Activated T-helper 17 cell treated with anti-CD3 and anti-CD28 coated beads, Interleukin-2, amount 50 U/mL, for 72 hours (primary cell): Measurements from ENCODE around the gene WRAP73. TPM values are rescaled to one million over a fixed set of nuclear protein-coding genes. Genes with fewer than 3 reads are reported as not detected.
A peak's percentile ranks its signal among the peaks of the same experiment; 100 is the strongest.

Source experiments
- ATAC-seq: fragments of 150-1000 bp; cut with Tn5 transposase; replicated peaks from 2 replicates; pipeline ENCODE4 v1.10.0; 2021; ENCODE audit warnings: mild to moderate bottlenecking, moderate library complexity
- H3K27ac Mint-ChIP-seq: one replicate; pipeline ENCODE4 v1.8.0; 2022; ENCODE audit warnings: mixed read lengths
- H3K27me3 Mint-ChIP-seq: one replicate; pipeline ENCODE4 v1.8.0; 2022; ENCODE audit warnings: mixed read lengths
- H3K36me3 Mint-ChIP-seq: one replicate; pipeline ENCODE4 v1.8.0; 2022; ENCODE audit warnings: low read depth, mild to moderate bottlenecking, mixed read lengths
- H3K4me1 Mint-ChIP-seq: one replicate; pipeline ENCODE4 v1.8.0; 2022; ENCODE audit warnings: mixed read lengths
- H3K4me3 Mint-ChIP-seq: one replicate; pipeline ENCODE4 v1.8.0; 2022; ENCODE audit warnings: mild to moderate bottlenecking, mixed read lengths
- H3K9me3 Mint-ChIP-seq: one replicate; pipeline ENCODE4 v1.8.0; 2022; ENCODE audit warnings: mixed read lengths
- total RNA-seq, 2 donors: library from RNA; stranded (reverse); gene quantifications; one replicate each; pipeline ENCODE4 v1.2.3, GENCODE V29; 2022

Gene WRAP73
- total RNA-seq, 2 donors from 2014 or later = 14.4 to 27.7 TPM

- Mint-ChIP-seq H3K4me1 (peaks cover 9% of the 10 kb centered on the region), H3K27ac (no peak within 1 kb of the TSS), H3K9me3 (no peaks in the 10 kb centered on the region), H3K27me3 (peaks cover 26% of the 10 kb centered on the region), H3K36me3 (peaks cover 14% of the 10 kb centered on the region), H3K4me3 (peak within 1 kb of the TSS; percentile 76)
- no peak for ATAC-seq
These were observed 2.1 kb upstream of the WRAP73 start, which contains the start of gene TP73 for GRCh38 chr1:3651930-3652547. Gene TP73, plus strand, starts transcription at chr1:3652516. Its CDS starts 29,850 bp downstream, at chr1:3682366.

DNA sequence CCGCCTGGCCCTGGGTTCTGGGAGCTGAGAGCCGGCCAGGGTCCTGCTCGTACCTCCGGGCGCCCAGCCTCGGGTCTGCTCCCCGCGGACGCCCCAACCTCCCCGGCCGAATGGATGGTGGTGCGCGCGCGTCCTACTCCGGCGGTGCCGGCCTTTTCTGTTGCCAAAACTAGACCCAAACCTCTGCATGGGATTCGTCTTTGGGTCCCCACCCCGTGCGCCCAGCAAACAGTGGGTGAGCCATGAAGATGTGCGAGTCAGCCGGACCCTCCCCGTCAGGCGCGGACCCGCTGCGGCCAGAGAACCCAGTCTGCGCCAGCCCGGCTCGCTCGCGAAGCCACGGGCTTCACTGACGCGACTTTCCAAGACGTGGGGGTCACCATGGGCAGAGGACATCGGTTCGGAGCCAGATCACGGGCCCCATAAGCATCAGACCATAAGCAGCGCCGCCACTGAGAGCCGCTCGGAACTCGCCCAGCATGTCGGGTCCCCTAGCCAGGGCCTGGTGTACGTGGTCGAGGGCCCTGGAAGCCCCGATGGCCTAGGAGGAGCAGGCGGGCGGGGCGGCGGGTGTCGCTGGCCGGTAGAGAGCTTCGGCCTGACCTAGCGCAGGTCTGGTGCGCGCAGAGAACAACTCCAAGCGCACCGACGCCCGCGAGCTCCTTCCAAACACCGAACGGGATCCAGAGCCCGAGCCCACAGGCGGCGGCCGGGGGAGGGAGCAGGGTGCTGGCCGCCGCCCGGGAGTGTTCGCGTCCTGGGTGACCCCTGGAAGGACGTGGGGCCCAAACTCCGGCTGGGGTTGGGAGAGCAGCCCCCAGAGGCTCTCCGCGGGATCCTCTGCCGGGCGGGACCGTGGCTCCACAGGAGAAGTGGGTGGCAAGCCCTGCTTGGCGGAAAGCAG, 1.4 kb upstream of the WRAP73 start:
- Mint-ChIP-seq H3K9me3 (no peaks in the 10 kb centered on the region), H3K36me3 (peaks cover 22% of the 10 kb centered on the region), H3K4me3 (peak overlapping the region; percentile 76), H3K27me3 (peaks cover 26% of the 10 kb centered on the region), H3K27ac (no peak overlapping the region), H3K4me1 (peaks cover 9% of the 10 kb centered on the region)
- ATAC-seq = no peak

- no peak for ATAC-seq
- peaks cover 9% of the 10 kb centered on the region for H3K4me1 Mint-ChIP-seq
- no peak overlapping the region for H3K27ac Mint-ChIP-seq
- peaks cover 30% of the 10 kb centered on the region for H3K36me3 Mint-ChIP-seq
- peaks cover 19% of the 10 kb centered on the region for H3K27me3 Mint-ChIP-seq
- peak overlapping the region; percentile 76 for H3K4me3 Mint-ChIP-seq
- no peaks in the 10 kb centered on the region for H3K9me3 Mint-ChIP-seq
These were observed 534 bp upstream of the WRAP73 start for GRCh38 chr1:3650248-3651025.

DNA sequence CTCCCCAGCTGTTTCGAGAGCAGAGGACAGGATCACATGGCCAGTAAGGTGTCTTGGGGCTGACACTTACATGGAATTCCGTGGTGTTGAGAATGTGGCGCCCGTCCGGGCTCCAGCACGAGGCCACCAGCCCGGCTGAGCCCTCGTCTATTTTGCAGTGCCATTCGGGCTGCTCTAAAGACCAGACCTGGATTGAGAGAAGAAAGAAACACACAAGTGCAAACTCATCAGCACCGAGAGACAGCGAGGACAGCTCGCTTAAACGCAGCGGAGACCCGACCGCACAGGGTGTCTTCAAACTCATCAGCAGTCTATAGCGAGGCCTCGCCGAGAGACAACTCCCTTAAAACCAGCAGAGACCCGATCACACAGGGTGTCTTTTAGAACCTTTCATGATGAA, 3.3 kb downstream of the WRAP73 start:
- Mint-ChIP-seq H3K9me3 (no peaks in the 10 kb centered on the region), H3K27me3 (no peaks in the 10 kb centered on the region), H3K4me3 (no peak overlapping the region), H3K27ac (no peak overlapping the region), H3K36me3 (peaks cover 53% of the 10 kb centered on the region), H3K4me1 (peaks cover 9% of the 10 kb centered on the region)
- no peak for ATAC-seq

GRCh38 chr1:3645666-3646355, 4.1 kb downstream of the WRAP73 start:
- peaks cover 9% of the 10 kb centered on the region for H3K4me1 Mint-ChIP-seq
- no peak overlapping the region for H3K27ac Mint-ChIP-seq
- no peaks in the 10 kb centered on the region for H3K9me3 Mint-ChIP-seq
- no peak for ATAC-seq
- H3K4me3 Mint-ChIP-seq = no peak overlapping the region
- peaks cover 61% of the 10 kb centered on the region for H3K36me3 Mint-ChIP-seq
- H3K27me3 Mint-ChIP-seq = no peaks in the 10 kb centered on the region

GRCh38 chr1:3645247-3645646, 4.7 kb downstream of the WRAP73 start:
- Mint-ChIP-seq H3K36me3 (peaks cover 63% of the 10 kb centered on the region), H3K4me1 (peaks cover 9% of the 10 kb centered on the region), H3K27me3 (no peaks in the 10 kb centered on the region), H3K27ac (no peak overlapping the region), H3K9me3 (no peaks in the 10 kb centered on the region), H3K4me3 (no peak overlapping the region)
- ATAC-seq = no peak

DNA sequence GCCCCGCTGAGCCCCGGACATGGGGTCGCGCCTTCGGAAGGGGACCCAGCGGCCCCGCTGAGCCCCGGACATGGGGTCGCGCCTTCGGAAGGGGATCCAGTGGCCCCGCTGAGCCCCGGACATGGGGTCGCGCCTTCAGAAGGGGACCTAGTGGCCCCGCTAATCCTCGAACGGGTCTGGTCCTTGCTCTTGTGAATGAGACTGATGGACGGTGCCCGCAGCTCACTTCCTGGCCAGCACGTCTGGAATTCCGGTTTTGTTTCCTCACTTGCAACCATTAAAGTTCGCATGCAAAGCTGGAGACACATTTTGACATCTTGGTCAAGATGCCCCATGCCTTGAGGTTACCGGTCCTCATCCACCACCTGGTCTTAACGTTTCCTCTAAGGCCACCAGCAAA, 5.6 kb downstream of the WRAP73 start:
- no peak overlapping the region for H3K4me3 Mint-ChIP-seq
- H3K36me3 Mint-ChIP-seq = peaks cover 63% of the 10 kb centered on the region
- H3K9me3 Mint-ChIP-seq = no peaks in the 10 kb centered on the region
- no peaks in the 10 kb centered on the region for H3K27me3 Mint-ChIP-seq
- H3K4me1 Mint-ChIP-seq = peaks cover 9% of the 10 kb centered on the region
- no peak overlapping the region for H3K27ac Mint-ChIP-seq
- no peak for ATAC-seq

DNA sequence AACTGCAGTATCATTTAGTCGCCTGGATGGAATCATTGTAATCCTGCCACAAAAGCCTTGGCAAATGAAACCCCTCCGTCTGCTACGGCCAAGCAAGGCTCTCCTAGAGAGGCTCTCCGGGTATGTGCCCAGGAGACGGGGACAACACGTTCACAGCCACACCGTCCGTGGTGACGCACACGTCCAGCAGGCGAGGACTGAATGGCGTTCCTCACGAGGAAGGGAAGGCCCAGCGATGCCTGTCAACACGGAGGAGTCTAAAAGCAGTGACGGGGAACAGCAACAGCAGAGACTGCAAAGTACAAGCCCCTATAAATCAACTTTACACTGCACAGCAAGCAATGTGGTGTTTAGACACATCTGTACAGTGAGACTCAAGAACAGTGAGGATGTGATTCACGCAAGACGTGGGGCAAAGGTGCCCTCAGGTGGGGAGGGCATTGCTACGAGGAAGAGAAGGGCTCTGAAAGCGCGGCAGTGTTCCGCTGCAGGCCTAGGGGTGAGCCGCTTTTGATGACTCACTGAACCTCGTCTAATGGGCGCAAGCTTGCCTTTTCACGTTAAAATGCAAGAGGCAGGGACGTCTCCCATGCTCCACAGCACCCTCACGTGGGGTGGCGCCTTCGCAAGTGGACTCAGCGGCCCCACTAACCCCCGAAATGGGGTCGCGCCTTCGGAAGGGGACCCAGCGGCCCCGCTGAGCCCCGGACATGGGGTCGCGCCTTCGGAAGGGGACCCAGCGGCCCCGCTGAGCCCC, 6.8 kb downstream of the WRAP73 start:
- H3K36me3 Mint-ChIP-seq = peaks cover 70% of the 10 kb centered on the region
- no peaks in the 10 kb centered on the region for H3K9me3 Mint-ChIP-seq
- H3K4me1 Mint-ChIP-seq = peaks cover 5% of the 10 kb centered on the region
- H3K4me3 Mint-ChIP-seq = no peak overlapping the region
- no peak overlapping the region for H3K27ac Mint-ChIP-seq
- ATAC-seq = no peak
- no peaks in the 10 kb centered on the region for H3K27me3 Mint-ChIP-seq

DNA sequence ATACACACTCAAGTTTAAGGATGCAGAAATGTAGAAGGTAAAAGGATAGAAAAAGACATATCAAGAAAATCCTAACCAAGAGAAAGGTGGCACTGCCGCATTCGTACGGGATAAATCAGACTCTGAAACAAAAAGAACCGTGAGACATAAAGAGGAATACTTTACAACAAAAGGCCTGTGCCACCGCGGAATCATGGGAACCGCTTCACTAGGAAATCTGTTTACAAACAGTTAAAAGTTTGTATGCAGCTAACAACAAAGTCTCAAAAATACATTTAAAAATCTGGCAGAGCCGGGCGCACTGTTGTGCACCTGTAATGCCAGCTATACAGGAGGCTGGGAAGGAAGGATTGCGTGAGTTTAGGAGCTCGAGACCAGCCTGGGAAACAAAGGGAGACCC, 8.1 kb downstream of the WRAP73 start:
- Mint-ChIP-seq H3K36me3 (peaks cover 70% of the 10 kb centered on the region), H3K9me3 (no peaks in the 10 kb centered on the region), H3K27me3 (no peaks in the 10 kb centered on the region), H3K4me3 (no peak overlapping the region), H3K27ac (no peak overlapping the region), H3K4me1 (no peaks in the 10 kb centered on the region)
- ATAC-seq = no peak

GRCh38 chr1:3641046-3641760, 8.7 kb downstream of the WRAP73 start:
- H3K4me3 Mint-ChIP-seq = no peak overlapping the region
- H3K27ac Mint-ChIP-seq = no peak overlapping the region
- no peaks in the 10 kb centered on the region for H3K9me3 Mint-ChIP-seq
- peaks cover 70% of the 10 kb centered on the region for H3K36me3 Mint-ChIP-seq
- H3K27me3 Mint-ChIP-seq = no peaks in the 10 kb centered on the region
- no peaks in the 10 kb centered on the region for H3K4me1 Mint-ChIP-seq
- ATAC-seq = no peak

- H3K27me3 Mint-ChIP-seq = no peaks in the 10 kb centered on the region
- no peaks in the 10 kb centered on the region for H3K4me1 Mint-ChIP-seq
- H3K4me3 Mint-ChIP-seq = no peak overlapping the region
- H3K27ac Mint-ChIP-seq = no peak overlapping the region
- no peak for ATAC-seq
- peaks cover 71% of the 10 kb centered on the region for H3K36me3 Mint-ChIP-seq
- no peaks in the 10 kb centered on the region for H3K9me3 Mint-ChIP-seq
These were observed 9.6 kb downstream of the WRAP73 start for GRCh38 chr1:3640121-3640837.

DNA sequence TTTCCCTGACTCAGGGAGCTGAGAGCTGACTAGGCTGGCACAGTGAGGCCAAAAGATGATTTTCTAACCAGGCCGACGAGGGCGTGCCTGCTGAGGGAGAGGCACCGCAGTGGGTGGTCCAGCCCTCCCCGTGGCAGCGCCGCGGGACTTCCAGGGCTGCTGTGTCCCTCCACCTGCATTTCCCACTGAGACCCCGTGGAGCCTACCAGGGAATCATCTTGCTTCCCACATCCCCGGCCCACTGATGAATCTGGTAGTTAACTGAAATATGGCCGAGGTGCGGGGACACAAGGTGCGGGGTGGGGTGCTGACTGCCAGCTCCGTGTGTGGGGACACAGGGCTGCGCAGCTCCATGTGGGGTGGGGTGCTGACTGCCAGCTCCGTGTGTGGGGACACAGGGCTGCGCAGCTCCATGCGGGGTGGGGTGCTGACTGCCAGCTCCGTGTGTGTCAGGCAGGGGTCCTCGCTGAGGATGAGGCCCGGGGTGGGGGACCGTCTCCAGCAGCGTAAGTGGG, 10.4 kb downstream of the WRAP73 start:
- no peaks in the 10 kb centered on the region for H3K4me1 Mint-ChIP-seq
- no peaks in the 10 kb centered on the region for H3K9me3 Mint-ChIP-seq
- peaks cover 71% of the 10 kb centered on the region for H3K36me3 Mint-ChIP-seq
- no peaks in the 10 kb centered on the region for H3K27me3 Mint-ChIP-seq
- H3K4me3 Mint-ChIP-seq = no peak overlapping the region
- no peak overlapping the region for H3K27ac Mint-ChIP-seq
- no peak for ATAC-seq
